HEK293 (cell line): ENCODE measurements around the gene BTBD19.

Source experiments
- CTCF ChIA-PET: fragments of 350-600 bp; formaldehyde crosslinking; extraction: SDS; loops from one replicate; lab custom pipeline; 2021; ENCODE audit warnings: antibody characterized with exemption; lab: Yijun Ruan, JAX
- POLR2A ChIA-PET: fragments of 300-600 bp; formaldehyde crosslinking; extraction: SDS; loops from one replicate; lab custom pipeline; 2020; ENCODE audit warnings: antibody characterized with exemption, inconsistent platforms; lab: Yijun Ruan, JAX
- H3K27ac ChIP-seq: fragments of 200-500 bp; sonication (Bioruptor generic); 2 replicates; pipeline ENCODE4 v1.5.1; 2014; ENCODE audit warnings: low read depth, low read length, control low read depth, inconsistent platforms; ENCODE audit errors: extremely low read depth
- H3K36me3 ChIP-seq, 2 experiments: fragments of 200-500 bp in 1 of 2; sonication (Bioruptor generic) in 1 of 2; 1 replicate in 1 of 2; 2 replicates in 1 of 2; pipeline ENCODE4 v1.5.1; 2014 to 2017; ENCODE audit warnings: inconsistent platforms in 2 of 2, low read length in 2 of 2; ENCODE audit not compliant: control insufficient read depth in 2 of 2, insufficient read depth in 1 of 2
- H3K4me1 ChIP-seq: fragments of 200-500 bp; sonication (Bioruptor generic); 2 replicates; pipeline ENCODE4 v1.5.1; 2014; ENCODE audit warnings: mild to moderate bottlenecking, low read length, inconsistent platforms; ENCODE audit not compliant: control insufficient read depth, insufficient read depth
- H3K4me3 ChIP-seq: 2 replicates; pipeline ENCODE4 v1.5.1; 2011; ENCODE audit warnings: low read depth, mild to moderate bottlenecking, control low read depth, low read length, moderate library complexity
- H3K9me3 ChIP-seq: fragments of 200-500 bp; sonication (Bioruptor generic); 2 replicates; pipeline ENCODE4 v1.5.1; 2014; ENCODE audit warnings: low read depth, low read length, inconsistent platforms; ENCODE audit not compliant: control insufficient read depth, insufficient read depth
- BCL11A ChIP-seq: fragments of 450-650 bp; formaldehyde crosslinking; IDR thresholded peaks from 2 replicates; pipeline ENCODE4 v1.5.1; 2016; ENCODE audit warnings: low read depth, missing biosample characterization, missing genetic modification characterization
- EGR2 ChIP-seq: fragments of 450-650 bp; formaldehyde crosslinking; IDR thresholded peaks from 2 replicates; pipeline ENCODE4 v1.5.1; 2016; ENCODE audit warnings: low read depth, missing biosample characterization, missing genetic modification characterization
- KLF9 ChIP-seq: fragments of 450-650 bp; formaldehyde crosslinking; IDR thresholded peaks from 2 replicates; pipeline ENCODE4 v1.5.1; 2016; ENCODE audit warnings: missing biosample characterization, missing genetic modification characterization, low read depth
- RBAK ChIP-seq: fragments of 450-650 bp; formaldehyde crosslinking; IDR thresholded peaks from 2 replicates; pipeline ENCODE4 v1.5.1; 2016; ENCODE audit warnings: missing biosample characterization, missing genetic modification characterization
- SETDB1 ChIP-seq: IDR thresholded peaks from one replicate; pipeline ENCODE4 v1.6.1; 2017; ENCODE audit warnings: mild to moderate bottlenecking, low read length, moderate library complexity, mixed read lengths; ENCODE audit not compliant: insufficient read length
- ZBTB1 ChIP-seq: fragments of 450-650 bp; formaldehyde crosslinking; IDR thresholded peaks from 2 replicates; pipeline ENCODE4 v1.5.1; 2016; ENCODE audit warnings: missing biosample characterization, missing genetic modification characterization
- ZBTB17 ChIP-seq: fragments of 450-650 bp; formaldehyde crosslinking; IDR thresholded peaks from 2 replicates; pipeline ENCODE4 v1.5.1; 2016; ENCODE audit warnings: missing biosample characterization, missing genetic modification characterization
- ZBTB48 ChIP-seq: fragments of 450-650 bp; formaldehyde crosslinking; IDR thresholded peaks from 2 replicates; pipeline ENCODE4 v1.5.1; 2016; ENCODE audit warnings: missing biosample characterization, missing genetic modification characterization
- ZFHX2 ChIP-seq: fragments of 450-650 bp; formaldehyde crosslinking; conservative IDR thresholded peaks from 2 replicates; pipeline ENCODE4 v1.5.1; 2016; ENCODE audit warnings: missing biosample characterization, missing genetic modification characterization
- ZNF169 ChIP-seq: fragments of 450-650 bp; formaldehyde crosslinking; IDR thresholded peaks from 2 replicates; pipeline ENCODE4 v1.5.1; 2016; ENCODE audit warnings: missing biosample characterization, missing genetic modification characterization
- ZNF366 ChIP-seq: fragments of 450-650 bp; formaldehyde crosslinking; conservative IDR thresholded peaks from 2 replicates; pipeline ENCODE4 v1.5.1; 2016; ENCODE audit warnings: missing biosample characterization, missing genetic modification characterization
- ZNF404 ChIP-seq: fragments of 450-650 bp; formaldehyde crosslinking; IDR thresholded peaks from 2 replicates; pipeline ENCODE4 v1.5.1; 2017; ENCODE audit warnings: missing biosample characterization, missing genetic modification characterization
- ZNF514 ChIP-seq: fragments of 450-650 bp; formaldehyde crosslinking; IDR thresholded peaks from 2 replicates; pipeline ENCODE4 v1.5.1; 2016; ENCODE audit warnings: missing biosample characterization, missing genetic modification characterization
- ZNF530 ChIP-seq: fragments of 450-650 bp; formaldehyde crosslinking; IDR thresholded peaks from 2 replicates; pipeline ENCODE4 v1.5.1; 2016; ENCODE audit warnings: low read depth, missing biosample characterization, missing genetic modification characterization
- ZNF548 ChIP-seq: fragments of 450-650 bp; formaldehyde crosslinking; IDR thresholded peaks from 2 replicates; pipeline ENCODE4 v1.5.1; 2016; ENCODE audit warnings: missing biosample characterization, missing genetic modification characterization
- ZNF549 ChIP-seq: fragments of 450-650 bp; IDR thresholded peaks from 2 replicates; pipeline ENCODE4 v1.5.1; 2018; ENCODE audit warnings: missing biosample characterization, missing genetic modification characterization, mild to moderate bottlenecking, inconsistent platforms, moderate library complexity
- ZNF561 ChIP-seq: fragments of 450-650 bp; IDR thresholded peaks from 2 replicates; pipeline ENCODE4 v1.5.1; 2018; ENCODE audit warnings: missing biosample characterization, missing genetic modification characterization, borderline replicate concordance
- ZNF571 ChIP-seq: fragments of 450-650 bp; formaldehyde crosslinking; IDR thresholded peaks from 2 replicates; pipeline ENCODE4 v1.5.0; 2017; ENCODE audit warnings: missing biosample characterization, missing genetic modification characterization
- ZNF585B ChIP-seq: fragments of 450-650 bp; formaldehyde crosslinking; IDR thresholded peaks from 2 replicates; pipeline ENCODE4 v1.5.1; 2016; ENCODE audit warnings: missing biosample characterization, missing genetic modification characterization
- ZNF610 ChIP-seq: fragments of 450-650 bp; formaldehyde crosslinking; IDR thresholded peaks from 2 replicates; pipeline ENCODE4 v1.5.1; 2016; ENCODE audit warnings: missing biosample characterization, missing genetic modification characterization, borderline replicate concordance
- ZNF701 ChIP-seq: fragments of 450-650 bp; formaldehyde crosslinking; IDR thresholded peaks from 2 replicates; pipeline ENCODE4 v1.5.1; 2016; ENCODE audit warnings: missing biosample characterization, missing genetic modification characterization
- ZNF785 ChIP-seq: fragments of 450-650 bp; formaldehyde crosslinking; IDR thresholded peaks from 2 replicates; pipeline ENCODE4 v1.5.1; 2016; ENCODE audit warnings: missing biosample characterization, missing genetic modification characterization
- TF ChIP-seq, protein P1 (sequence below): fragments of 450-650 bp; formaldehyde crosslinking; IDR thresholded peaks from 2 replicates; pipeline ENCODE4 v1.5.1; 2016; ENCODE audit warnings: missing biosample characterization, missing genetic modification characterization, borderline replicate concordance
- TF ChIP-seq, protein P2 (sequence below): fragments of 450-650 bp; formaldehyde crosslinking; IDR thresholded peaks from 2 replicates; pipeline ENCODE4 v1.5.1; 2016; ENCODE audit warnings: missing biosample characterization, missing genetic modification characterization, low read depth
- TF ChIP-seq, protein P3 (sequence below): fragments of 450-650 bp; formaldehyde crosslinking; IDR thresholded peaks from 2 replicates; pipeline ENCODE4 v1.5.1; 2016; ENCODE audit warnings: missing biosample characterization, missing genetic modification characterization
- TF ChIP-seq, protein P4 (sequence below): fragments of 450-650 bp; formaldehyde crosslinking; IDR thresholded peaks from 2 replicates; pipeline ENCODE4 v1.5.1; 2016; ENCODE audit warnings: missing biosample characterization, missing genetic modification characterization
- TF ChIP-seq, protein P5 (sequence below): fragments of 450-650 bp; formaldehyde crosslinking; optimal IDR thresholded peaks from 2 replicates; pipeline ENCODE3; 2016; ENCODE audit warnings: missing biosample characterization, mild to moderate bottlenecking, missing genetic modification characterization
- TF ChIP-seq, protein P6 (sequence below): fragments of 450-650 bp; formaldehyde crosslinking; IDR thresholded peaks from 2 replicates; pipeline ENCODE4 v1.5.1; 2016; ENCODE audit warnings: missing biosample characterization, missing genetic modification characterization

The BTBD19 gene

DNA sequence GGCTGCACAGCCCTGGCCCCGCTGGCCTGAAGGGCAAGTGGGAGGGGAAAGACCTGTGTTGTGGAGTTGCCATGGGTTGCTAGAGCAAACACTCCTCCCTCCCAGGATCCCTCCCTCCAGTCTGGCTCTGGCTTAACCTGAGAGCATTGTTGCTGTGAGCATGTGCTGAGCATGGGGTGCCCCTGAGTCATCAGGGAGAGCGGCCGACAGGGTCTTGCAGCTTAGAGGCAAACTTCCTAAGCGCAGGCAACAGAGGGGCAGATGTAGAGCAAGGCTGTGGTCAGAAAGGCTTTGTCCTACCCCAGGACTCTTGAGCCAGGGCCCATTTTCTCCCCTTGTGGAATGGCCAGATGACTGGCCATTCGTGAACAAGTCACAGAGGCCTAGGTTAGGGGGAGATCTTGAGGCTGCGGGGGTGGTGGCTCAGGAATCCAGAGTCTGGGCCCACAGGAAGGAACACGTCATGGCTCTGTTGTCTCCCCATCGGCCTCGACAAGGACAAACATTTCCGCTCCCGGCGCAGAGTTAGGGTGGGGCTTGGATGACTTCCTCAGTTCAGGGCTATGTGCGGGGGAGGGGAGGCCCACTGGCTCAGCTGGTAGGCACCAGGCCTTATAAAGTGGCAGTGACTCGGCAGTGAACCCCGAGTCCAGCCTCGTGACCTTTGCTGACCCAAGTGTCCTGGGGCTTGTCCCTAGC is 810 bp upstream of the BTBD19 start:
- no peaks in the 10 kb centered on the region for H3K9me3 ChIP-seq
- CTCF ChIA-PET: interaction anchor here (0.6 to 2.0 kb wide), 7 partner anchors 9 to 537 kb away, joined by 3 to 9 read pairs (median 3); no protein-coding TSS in a partner anchor
- H3K36me3 ChIP-seq: peaks cover 0 to 51% of the 10 kb centered on the region in 2 experiments; a peak in 1 of 3 replicates
- H3K4me3 ChIP-seq: peak overlapping the region; percentile 1
- peak overlapping the region; percentile 72 for H3K27ac ChIP-seq
- peaks cover 19% of the 10 kb centered on the region for H3K4me1 ChIP-seq
- POLR2A ChIA-PET: interaction anchor here (0.6 to 4.0 kb wide), 15 partner anchors 8 to 693 kb away, joined by 3 to 84 read pairs (median 5); partner anchors contain the start of genes BEST4, CCDC163, EIF2B3 and MMACHC
- TF ChIP-seq ZNF530 (tag by site-specific recombination): no peak
- TF ChIP-seq BCL11A (tag by site-specific recombination): no peak
- TF ChIP-seq, protein P1, sequence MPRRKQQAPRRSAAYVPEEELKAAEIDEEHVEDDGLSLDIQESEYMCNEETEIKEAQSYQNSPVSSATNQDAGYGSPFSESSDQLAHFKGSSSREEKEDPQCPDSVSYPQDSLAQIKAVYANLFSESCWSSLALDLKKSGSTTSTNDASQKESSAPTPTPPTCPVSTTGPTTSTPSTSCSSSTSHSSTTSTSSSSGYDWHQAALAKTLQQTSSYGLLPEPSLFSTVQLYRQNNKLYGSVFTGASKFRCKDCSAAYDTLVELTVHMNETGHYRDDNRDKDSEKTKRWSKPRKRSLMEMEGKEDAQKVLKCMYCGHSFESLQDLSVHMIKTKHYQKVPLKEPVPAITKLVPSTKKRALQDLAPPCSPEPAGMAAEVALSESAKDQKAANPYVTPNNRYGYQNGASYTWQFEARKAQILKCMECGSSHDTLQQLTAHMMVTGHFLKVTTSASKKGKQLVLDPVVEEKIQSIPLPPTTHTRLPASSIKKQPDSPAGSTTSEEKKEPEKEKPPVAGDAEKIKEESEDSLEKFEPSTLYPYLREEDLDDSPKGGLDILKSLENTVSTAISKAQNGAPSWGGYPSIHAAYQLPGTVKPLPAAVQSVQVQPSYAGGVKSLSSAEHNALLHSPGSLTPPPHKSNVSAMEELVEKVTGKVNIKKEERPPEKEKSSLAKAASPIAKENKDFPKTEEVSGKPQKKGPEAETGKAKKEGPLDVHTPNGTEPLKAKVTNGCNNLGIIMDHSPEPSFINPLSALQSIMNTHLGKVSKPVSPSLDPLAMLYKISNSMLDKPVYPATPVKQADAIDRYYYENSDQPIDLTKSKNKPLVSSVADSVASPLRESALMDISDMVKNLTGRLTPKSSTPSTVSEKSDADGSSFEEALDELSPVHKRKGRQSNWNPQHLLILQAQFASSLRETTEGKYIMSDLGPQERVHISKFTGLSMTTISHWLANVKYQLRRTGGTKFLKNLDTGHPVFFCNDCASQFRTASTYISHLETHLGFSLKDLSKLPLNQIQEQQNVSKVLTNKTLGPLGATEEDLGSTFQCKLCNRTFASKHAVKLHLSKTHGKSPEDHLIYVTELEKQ (tag by site-specific recombination): no peak
- TF ChIP-seq ZNF169 (tag by site-specific recombination): no peak
- TF ChIP-seq KLF9 (tag by site-specific recombination): no peak
- TF ChIP-seq ZFHX2 (tag by site-specific recombination): peak; percentile 75
- TF ChIP-seq, protein P2, sequence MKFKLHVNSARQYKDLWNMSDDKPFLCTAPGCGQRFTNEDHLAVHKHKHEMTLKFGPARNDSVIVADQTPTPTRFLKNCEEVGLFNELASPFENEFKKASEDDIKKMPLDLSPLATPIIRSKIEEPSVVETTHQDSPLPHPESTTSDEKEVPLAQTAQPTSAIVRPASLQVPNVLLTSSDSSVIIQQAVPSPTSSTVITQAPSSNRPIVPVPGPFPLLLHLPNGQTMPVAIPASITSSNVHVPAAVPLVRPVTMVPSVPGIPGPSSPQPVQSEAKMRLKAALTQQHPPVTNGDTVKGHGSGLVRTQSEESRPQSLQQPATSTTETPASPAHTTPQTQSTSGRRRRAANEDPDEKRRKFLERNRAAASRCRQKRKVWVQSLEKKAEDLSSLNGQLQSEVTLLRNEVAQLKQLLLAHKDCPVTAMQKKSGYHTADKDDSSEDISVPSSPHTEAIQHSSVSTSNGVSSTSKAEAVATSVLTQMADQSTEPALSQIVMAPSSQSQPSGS: peak; percentile 61
- no peak for TF ChIP-seq ZNF571
- no peak for TF ChIP-seq ZNF610 (tag by site-specific recombination)
- no peak for TF ChIP-seq ZNF585B
- no peak for TF ChIP-seq RBAK (tag by site-specific recombination)
- TF ChIP-seq, protein P3, sequence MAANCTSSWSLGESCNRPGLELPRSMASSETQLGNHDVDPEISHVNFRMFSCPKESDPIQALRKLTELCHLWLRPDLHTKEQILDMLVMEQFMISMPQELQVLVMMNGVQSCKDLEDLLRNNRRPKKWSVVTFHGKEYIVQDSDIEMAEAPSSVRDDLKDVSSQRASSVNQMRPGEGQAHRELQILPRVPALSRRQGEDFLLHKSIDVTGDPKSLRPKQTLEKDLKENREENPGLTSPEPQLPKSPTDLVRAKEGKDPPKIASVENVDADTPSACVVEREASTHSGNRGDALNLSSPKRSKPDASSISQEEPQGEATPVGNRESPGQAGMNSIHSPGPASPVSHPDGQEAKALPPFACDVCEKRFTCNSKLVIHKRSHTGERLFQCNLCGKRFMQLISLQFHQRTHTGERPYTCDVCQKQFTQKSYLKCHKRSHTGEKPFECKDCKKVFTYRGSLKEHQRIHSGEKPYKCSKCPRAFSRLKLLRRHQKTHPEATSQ (tag by site-specific recombination): 0 out of 2 replicates have a peak, but pooled peaks have one; percentile 36
- no peak for TF ChIP-seq ZNF404 (tag by site-specific recombination)
- TF ChIP-seq, protein P4, sequence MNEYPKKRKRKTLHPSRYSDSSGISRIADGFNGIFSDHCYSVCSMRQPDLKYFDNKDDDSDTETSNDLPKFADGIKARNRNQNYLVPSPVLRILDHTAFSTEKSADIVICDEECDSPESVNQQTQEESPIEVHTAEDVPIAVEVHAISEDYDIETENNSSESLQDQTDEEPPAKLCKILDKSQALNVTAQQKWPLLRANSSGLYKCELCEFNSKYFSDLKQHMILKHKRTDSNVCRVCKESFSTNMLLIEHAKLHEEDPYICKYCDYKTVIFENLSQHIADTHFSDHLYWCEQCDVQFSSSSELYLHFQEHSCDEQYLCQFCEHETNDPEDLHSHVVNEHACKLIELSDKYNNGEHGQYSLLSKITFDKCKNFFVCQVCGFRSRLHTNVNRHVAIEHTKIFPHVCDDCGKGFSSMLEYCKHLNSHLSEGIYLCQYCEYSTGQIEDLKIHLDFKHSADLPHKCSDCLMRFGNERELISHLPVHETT: 0 out of 2 replicates have a peak, but pooled peaks have one; percentile 15
- TF ChIP-seq, protein P5, sequence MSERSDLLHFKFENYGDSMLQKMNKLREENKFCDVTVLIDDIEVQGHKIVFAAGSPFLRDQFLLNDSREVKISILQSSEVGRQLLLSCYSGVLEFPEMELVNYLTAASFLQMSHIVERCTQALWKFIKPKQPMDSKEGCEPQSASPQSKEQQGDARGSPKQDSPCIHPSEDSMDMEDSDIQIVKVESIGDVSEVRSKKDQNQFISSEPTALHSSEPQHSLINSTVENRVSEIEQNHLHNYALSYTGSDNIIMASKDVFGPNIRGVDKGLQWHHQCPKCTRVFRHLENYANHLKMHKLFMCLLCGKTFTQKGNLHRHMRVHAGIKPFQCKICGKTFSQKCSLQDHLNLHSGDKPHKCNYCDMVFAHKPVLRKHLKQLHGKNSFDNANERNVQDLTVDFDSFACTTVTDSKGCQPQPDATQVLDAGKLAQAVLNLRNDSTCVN: peak; percentile 20
- TF ChIP-seq ZNF548 (tag by site-specific recombination): no peak
- TF ChIP-seq ZNF701 (tag by site-specific recombination): no peak
- peak; percentile 33; the same call in 1 of the 2 replicates for TF ChIP-seq EGR2 (tag by site-specific recombination)
- TF ChIP-seq ZBTB1 (tag by site-specific recombination): no peak
- TF ChIP-seq ZNF514 (tag by site-specific recombination): no peak
- TF ChIP-seq ZBTB17 (tag by site-specific recombination): peak; percentile 84
- TF ChIP-seq ZNF785 (tag by site-specific recombination): no peak; the same call in 1 of the 2 replicates
- TF ChIP-seq, protein P6, sequence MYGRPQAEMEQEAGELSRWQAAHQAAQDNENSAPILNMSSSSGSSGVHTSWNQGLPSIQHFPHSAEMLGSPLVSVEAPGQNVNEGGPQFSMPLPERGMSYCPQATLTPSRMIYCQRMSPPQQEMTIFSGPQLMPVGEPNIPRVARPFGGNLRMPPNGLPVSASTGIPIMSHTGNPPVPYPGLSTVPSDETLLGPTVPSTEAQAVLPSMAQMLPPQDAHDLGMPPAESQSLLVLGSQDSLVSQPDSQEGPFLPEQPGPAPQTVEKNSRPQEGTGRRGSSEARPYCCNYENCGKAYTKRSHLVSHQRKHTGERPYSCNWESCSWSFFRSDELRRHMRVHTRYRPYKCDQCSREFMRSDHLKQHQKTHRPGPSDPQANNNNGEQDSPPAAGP (tag by site-specific recombination): peak; percentile 61
- 0 out of 2 replicates have a peak, but pooled peaks have one; percentile 8 for TF ChIP-seq ZBTB48 (tag by site-specific recombination)
- TF ChIP-seq SETDB1: peak; percentile 70
- no peak for TF ChIP-seq ZNF561 (tag by site-specific recombination)
- TF ChIP-seq ZNF549 (tag by site-specific recombination): no peak
- TF ChIP-seq ZNF366: peak; percentile 89
